CD4-positive, alpha-beta T cell treated with Interleukin-1 beta for 1 hour (primary cell): ENCODE data around the gene GIMD1.

ENCODE experiments used
- DNase-seq, 2 donors: peaks; one replicate each; pipeline ENCODE4 v3.0.0-alpha.2; 2020 to 2022

Gene GIMD1

GRCh38 chr4:106312997-106313522, 55.5 kb downstream of the GIMD1 start:
- DNase-seq, result no peak

GRCh38 chr4:106312377-106312776, 56.2 kb downstream of the GIMD1 start:
- DNase-seq, result no peak
